HepG2 (cell line): ENCODE measurements around the gene RAB3A. TPM values are rescaled to one million over a fixed set of nuclear protein-coding genes. Genes with fewer than 3 reads are reported as not detected.
A peak's percentile ranks its signal among the peaks of the same experiment; 100 is the strongest.

ENCODE experiments used
- EP300 ChIP-seq, 3 experiments: sonication (generic) in 1 of 3; formaldehyde crosslinking in 1 of 3; IDR thresholded peaks; 2 replicates each; pipeline versions ENCODE4 v1.5.1 to v1.6.1; 2011 to 2020; ENCODE audit warnings: low read depth in 2 of 3, low read length in 2 of 3, borderline replicate concordance in 1 of 3, improper control_type of control experiment in 1 of 3, mild to moderate bottlenecking in 1 of 3, missing genetic modification reagents in 1 of 3, moderate library complexity in 1 of 3
- HOXA3 ChIP-seq: sonication (generic); formaldehyde crosslinking; IDR thresholded peaks from 2 replicates; pipeline ENCODE4 v1.5.0; 2020; ENCODE audit warnings: missing genetic modification reagents
- TBP ChIP-seq: sonication (generic); formaldehyde crosslinking; IDR thresholded peaks from 2 replicates; pipeline ENCODE4 v1.5.0; 2020; ENCODE audit warnings: missing genetic modification reagents
- ZNF142 ChIP-seq: sonication (generic); formaldehyde crosslinking; IDR thresholded peaks from 2 replicates; pipeline ENCODE4 v1.4.0; 2020; ENCODE audit warnings: missing genetic modification reagents
- polyA plus RNA-seq, 8 experiments: library from polyadenylated mRNA; depleted of rRNA in 3 of 8; stranded (reverse) in 7 of 8; unstranded in 1 of 8; fragments of >200 nt; fragmentation: Illumina TruSeq in 4 of 8; extraction: Trizol in 4 of 8; gene quantifications; 2 replicates each; pipeline versions ENCODE4 v1.2.1 to v1.2.3, GENCODE V29; 2011 to 2016; ENCODE audit warnings: low read depth in 4 of 8, missing spikeins in 1 of 8, mixed read lengths in 1 of 8; ENCODE audit not compliant: insufficient read depth in 1 of 8
- total RNA-seq, 5 experiments: library from RNA; depleted of rRNA; stranded (reverse); fragments of >200 nt; fragmentation: Illumina TruSeq; extraction: Trizol; gene quantifications; 2 replicates each; pipeline ENCODE4 v1.2.3, GENCODE V29; 2016; ENCODE audit warnings: low read depth in 1 of 5

RAB3A gene
- total and polyA plus RNA-seq, 2 of the 13 experiments (the other 11 are each of a cell fraction or from before 2014, with no cell fraction given): 0.58 to 0.98 TPM

DNA sequence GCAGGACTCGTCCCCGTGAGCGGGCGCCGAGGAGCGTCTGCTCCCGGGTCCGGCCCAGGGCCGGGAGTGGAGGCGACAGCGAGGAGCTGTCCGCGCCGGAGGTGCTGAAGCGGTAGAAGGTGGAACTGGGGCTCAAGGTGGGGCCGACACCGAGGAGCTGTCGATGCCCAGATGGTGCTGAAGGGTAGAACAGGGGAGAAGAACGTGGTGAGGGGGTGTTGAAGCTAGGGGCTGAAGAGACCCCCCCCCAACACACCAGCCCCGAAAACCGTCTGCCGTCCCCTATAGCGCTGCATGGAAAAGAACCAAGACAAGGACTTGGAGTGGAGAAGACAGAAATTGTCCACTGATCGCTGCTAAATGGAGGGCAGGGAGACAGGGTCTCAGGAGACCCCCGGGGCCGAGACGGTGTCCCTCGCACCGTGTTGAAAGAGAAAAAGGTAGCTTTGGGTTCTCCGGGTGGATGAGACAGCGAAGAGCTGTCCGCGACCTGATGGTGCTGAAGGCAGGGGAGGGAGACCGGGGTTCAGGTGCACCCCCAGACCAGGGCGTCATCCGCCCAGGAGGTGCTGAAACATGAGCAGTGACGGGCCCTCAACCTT, 29.5 kb upstream of the RAB3A start (continued):
- TF ChIP-seq ZNF142 (peak; percentile 92), EP300 (IDR thresholded peaks at IDR 0.05; ENCODE audit: low read depth in 2 of 2, low read length in 2 of 2) (no peak), EP300 (CRISPR knock-in tag; IDR thresholded peaks at IDR 0.05; ENCODE audit: borderline replicate concordance) (no peak), TBP (CRISPR knock-in tag) (no peak), HOXA3 (CRISPR knock-in tag) (peak; percentile 62)
